BJ (cell line): ENCODE data around the gene MAML3. TPM values are rescaled to one million over a fixed set of nuclear protein-coding genes. Genes with fewer than 3 reads are reported as not detected.

Source experiments
- CTCF ChIA-PET: fragments of 350-600 bp; formaldehyde crosslinking; extraction: SDS; loops from one replicate; lab custom pipeline; 2021; ENCODE audit warnings: antibody characterized with exemption, inconsistent platforms; lab: Yijun Ruan, JAX
- POLR2A ChIA-PET: fragments of 300-600 bp; sonication (Branson Sonifier 250); formaldehyde crosslinking; extraction: SDS; loops from one replicate; lab custom pipeline; 2021; ENCODE audit warnings: antibody characterized with exemption; lab: Charles Lee
- DNase-seq: peaks from one replicate; pipeline ENCODE4 v3.0.0-alpha.2; 2011; ENCODE audit warnings: low read depth
- H3K27me3 ChIP-seq: 2 replicates; pipeline ENCODE4 v1.6.0; 2011; ENCODE audit warnings: low read length; ENCODE audit not compliant: control insufficient read depth, insufficient read depth
- H3K36me3 ChIP-seq: 2 replicates; pipeline ENCODE4 v1.5.1; 2011; ENCODE audit warnings: low read length; ENCODE audit not compliant: control insufficient read depth, insufficient read depth
- H3K4me3 ChIP-seq: 2 replicates; pipeline ENCODE4 v1.5.1; 2011; ENCODE audit warnings: low read depth, mild to moderate bottlenecking, control low read depth, low read length
- polyA plus RNA-seq: library from polyadenylated mRNA; depleted of rRNA; stranded (reverse); fragments of >200 nt; gene quantifications from 2 replicates; pipeline ENCODE4 v1.2.3, GENCODE V29; 2011
- TF ChIP-seq, protein P1 (sequence below): IDR thresholded peaks from 2 replicates; pipeline ENCODE4 v1.5.1; 2011; ENCODE audit warnings: low read depth, mild to moderate bottlenecking, control low read depth, inconsistent platforms, low read length, moderate library complexity; ENCODE audit not compliant: insufficient read depth

The MAML3 gene
- polyA plus RNA-seq, 1 experiment: 1.6 TPM

DNA sequence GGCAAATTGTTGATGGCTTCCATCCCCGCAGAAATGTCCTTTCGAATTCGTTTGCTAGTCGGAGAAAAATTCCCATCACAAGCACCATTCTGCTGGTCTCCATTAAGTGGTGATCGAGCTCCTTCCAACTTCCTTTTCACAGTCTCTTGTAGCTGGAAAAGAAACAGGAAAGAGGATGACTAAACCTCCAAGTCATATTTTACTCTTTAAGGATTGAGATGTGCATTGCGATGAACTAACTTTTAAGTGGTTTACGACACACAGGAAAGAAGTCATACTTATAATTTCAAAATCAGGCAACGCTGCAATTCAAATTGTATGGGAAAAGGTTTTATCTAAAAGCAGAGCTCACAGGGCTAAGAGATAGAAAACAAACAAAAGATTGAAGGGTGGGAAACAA lies 263.2 kb downstream of the MAML3 start:
- DNase-seq: no peak
- Histone ChIP-seq H3K4me3 (no peak overlapping the region), H3K27me3 (no peaks in the 10 kb centered on the region), H3K36me3 (no peaks in the 10 kb centered on the region)
- TF ChIP-seq, protein P1, sequence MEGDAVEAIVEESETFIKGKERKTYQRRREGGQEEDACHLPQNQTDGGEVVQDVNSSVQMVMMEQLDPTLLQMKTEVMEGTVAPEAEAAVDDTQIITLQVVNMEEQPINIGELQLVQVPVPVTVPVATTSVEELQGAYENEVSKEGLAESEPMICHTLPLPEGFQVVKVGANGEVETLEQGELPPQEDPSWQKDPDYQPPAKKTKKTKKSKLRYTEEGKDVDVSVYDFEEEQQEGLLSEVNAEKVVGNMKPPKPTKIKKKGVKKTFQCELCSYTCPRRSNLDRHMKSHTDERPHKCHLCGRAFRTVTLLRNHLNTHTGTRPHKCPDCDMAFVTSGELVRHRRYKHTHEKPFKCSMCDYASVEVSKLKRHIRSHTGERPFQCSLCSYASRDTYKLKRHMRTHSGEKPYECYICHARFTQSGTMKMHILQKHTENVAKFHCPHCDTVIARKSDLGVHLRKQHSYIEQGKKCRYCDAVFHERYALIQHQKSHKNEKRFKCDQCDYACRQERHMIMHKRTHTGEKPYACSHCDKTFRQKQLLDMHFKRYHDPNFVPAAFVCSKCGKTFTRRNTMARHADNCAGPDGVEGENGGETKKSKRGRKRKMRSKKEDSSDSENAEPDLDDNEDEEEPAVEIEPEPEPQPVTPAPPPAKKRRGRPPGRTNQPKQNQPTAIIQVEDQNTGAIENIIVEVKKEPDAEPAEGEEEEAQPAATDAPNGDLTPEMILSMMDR: no peak
- ChIA-PET POLR2A (no interaction called here), CTCF (no interaction called here)

DNA sequence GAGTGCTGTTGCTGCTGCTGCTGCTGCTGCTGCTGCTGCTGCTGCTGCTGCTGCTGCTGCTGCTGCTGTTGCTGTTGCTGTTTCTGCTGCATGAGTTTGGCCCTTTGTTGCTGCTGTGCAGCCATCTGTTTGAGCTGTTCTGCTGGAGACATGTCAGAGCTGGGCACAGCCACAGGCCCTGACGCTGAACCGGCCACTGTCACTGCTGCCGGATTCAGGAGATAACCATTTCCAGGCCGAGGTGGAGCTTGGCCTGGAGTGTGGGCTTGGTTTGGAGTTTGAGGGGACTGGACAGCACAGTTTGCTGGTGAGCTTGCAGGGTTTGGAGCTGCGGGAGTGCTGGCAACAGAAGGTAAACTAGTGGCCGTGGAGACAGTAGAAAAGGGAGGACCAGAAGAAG lies 264.1 kb downstream of the MAML3 start:
- Histone ChIP-seq H3K27me3 (no peaks in the 10 kb centered on the region), H3K4me3 (no peak overlapping the region), H3K36me3 (no peaks in the 10 kb centered on the region)
- ChIA-PET CTCF (no interaction called here), POLR2A (no interaction called here)
- TF ChIP-seq, protein P1: no peak
- no peak for DNase-seq

DNA sequence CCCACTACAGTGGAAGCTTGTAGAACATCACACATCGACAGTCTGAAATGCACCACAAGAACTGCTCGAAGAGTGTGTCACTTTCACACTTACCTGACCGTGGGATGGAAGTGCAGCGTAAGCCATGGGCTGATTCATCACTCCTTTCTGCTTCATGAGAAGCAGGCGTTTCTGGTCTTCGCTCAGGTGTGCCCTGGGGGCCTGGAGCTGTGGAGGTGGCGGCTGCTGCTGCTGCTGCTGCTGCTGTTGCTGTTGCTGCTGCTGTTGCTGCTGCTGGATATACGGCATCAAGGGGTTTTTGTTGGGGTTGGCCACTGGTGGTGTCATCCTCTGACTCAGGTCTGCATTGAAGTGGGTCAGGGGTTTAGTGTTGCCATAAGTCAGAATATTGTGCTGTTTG lies 264.7 kb downstream of the MAML3 start:
- POLR2A ChIA-PET: no interaction called here
- CTCF ChIA-PET: no interaction called here
- TF ChIP-seq, protein P1: no peak
- DNase-seq: no peak
- H3K4me3 ChIP-seq: no peak overlapping the region
- H3K27me3 ChIP-seq: no peaks in the 10 kb centered on the region
- H3K36me3 ChIP-seq: no peaks in the 10 kb centered on the region

DNA sequence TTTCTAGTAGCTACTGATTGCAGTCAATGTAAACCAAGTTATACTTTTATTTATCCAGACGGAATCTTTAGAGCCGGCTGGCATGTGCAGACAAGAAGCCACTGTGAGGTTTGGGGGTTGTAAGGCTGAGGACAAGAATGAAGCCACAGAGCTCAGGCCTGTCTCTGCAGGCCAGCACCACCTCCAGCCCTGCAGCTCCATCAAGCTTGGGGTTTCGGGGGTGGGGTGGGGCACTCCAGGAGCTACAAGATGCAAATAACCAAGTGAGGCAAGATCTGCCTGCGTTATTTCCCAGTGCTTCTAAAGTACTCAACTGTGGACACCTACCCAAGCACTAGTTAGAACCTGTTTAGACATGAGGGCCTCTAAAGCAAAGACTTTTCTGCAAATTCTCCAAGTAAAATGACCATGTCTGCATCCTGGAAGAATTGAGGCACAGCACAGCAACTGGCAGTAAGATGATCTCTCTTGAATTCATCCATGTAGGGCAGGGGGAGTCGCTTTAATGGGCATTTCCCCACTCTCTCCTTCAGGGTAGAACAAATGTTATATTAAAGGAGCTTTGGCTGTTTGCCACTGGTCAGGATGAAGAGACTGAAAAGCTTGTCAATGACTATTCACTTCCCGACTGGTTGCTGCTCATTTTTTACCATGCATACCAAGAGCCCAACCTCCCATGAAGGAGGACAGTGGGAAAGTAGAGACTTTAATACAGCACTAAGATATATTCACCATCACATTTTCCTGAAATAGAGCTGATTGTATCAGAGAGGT lies 265.8 kb downstream of the MAML3 start:
- ChIA-PET CTCF (interaction anchor here (0.7 to 1.2 kb wide), 2 partner anchors 13 to 154 kb away, joined by 3 to 4 read pairs; no protein-coding TSS in a partner anchor), POLR2A (no interaction called here)
- H3K36me3 ChIP-seq: no peaks in the 10 kb centered on the region
- H3K4me3 ChIP-seq: no peak overlapping the region
- no peak for DNase-seq
- TF ChIP-seq, protein P1: no peak
- H3K27me3 ChIP-seq: no peaks in the 10 kb centered on the region

DNA sequence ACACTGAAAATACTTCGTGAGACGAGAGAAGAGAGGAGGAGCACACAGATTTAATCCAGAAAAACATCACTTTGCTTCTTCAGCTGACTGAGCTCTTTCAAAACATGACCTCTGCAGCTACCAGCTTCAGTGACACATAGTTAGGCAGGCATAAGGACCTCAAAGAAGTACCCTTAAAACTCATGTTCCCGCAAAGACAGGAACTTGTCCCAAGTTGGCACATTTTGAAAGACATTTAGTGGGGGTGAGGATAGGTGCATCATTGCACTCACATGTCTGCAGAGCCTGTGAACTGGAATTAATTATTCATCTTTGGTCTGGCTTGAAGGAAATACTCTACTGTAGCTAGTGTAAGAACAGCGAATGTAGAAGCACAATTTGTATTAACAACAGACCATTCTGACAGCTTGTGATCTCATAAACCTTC lies 266.6 kb downstream of the MAML3 start:
- no peaks in the 10 kb centered on the region for H3K36me3 ChIP-seq
- no peaks in the 10 kb centered on the region for H3K27me3 ChIP-seq
- DNase-seq: no peak
- POLR2A ChIA-PET: no interaction called here
- TF ChIP-seq, protein P1: no peak
- CTCF ChIA-PET: interaction anchor here (1.2 kb wide), 1 partner anchor 14 kb away, joined by 3 read pairs; no protein-coding TSS in a partner anchor
- H3K4me3 ChIP-seq: no peak overlapping the region
